IPS-NIHi11 (cell line): ENCODE results near the gene UNC119.
A peak's percentile ranks its signal among the peaks of the same experiment; 100 is the strongest.

Source experiments
- DNase-seq: peaks from one replicate; pipeline ENCODE4 v3.0.0; 2012; ENCODE audit warnings: mixed read lengths, low spot score

Gene UNC119

DNA sequence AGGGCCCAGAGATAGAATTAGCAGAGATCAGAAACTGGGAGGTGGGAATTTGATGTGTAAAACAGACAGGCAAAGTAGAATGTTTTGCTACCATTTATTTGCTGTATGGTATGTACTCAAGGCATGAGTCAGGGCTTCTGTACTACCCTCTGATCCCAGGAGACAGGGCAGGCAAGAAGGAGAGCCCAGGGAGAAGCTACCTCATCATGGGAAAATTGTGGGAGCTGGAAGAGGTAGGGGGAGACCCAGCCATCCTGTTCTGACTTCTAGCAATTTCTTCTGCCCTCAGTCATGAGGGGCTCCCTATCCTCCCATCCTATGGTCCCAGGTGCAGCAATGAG lies 20.6 kb upstream of the UNC119 start:
- DNase-seq: no peak

DNA sequence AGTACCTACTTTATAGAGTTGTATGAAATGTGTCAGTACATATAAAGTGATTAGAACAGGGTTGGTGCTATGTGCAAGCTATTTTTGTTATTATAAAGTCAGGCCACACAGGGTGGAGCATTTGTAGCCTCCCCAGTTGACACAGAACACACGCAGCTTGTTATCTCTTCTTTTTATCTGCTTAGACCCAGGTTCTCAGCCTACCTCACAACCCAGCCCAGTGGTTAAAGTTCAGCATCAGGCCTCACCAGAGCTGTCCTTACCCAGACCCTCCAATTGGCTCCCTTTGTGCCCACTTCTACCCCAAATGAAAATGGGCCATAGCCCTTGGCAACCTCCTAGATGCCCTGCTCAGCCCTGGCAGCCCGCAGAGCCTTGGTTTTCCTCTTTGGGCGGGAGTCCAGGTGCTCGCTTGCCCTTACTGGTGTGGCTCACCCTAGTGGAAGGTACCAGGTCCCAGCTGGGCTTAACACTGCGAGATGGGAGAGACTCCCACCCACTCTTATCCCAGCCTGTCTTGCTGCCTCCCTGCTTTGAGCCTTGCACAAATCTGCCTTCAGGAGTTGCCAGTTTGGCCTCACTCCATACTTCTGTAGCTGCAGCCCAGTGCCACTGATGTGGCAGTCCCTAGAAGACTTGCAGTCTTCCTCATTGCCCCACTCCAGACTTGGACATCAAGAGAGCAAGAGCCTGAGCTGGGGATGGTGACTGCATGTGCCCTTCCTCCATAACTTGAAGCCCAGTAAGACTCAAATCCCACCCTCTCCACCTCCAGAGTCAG lies 20.0 kb upstream of the UNC119 start:
- DNase-seq: no peak

- peak; percentile 98 for DNase-seq
Observed at GRCh38 chr17:28571361-28572122, 19.1 kb upstream of the UNC119 start, which contains the start of gene PIGS. Gene PIGS (minus strand): TSS chr17:28571524. CDS start chr17:28571496, 28 bp downstream.

DNA sequence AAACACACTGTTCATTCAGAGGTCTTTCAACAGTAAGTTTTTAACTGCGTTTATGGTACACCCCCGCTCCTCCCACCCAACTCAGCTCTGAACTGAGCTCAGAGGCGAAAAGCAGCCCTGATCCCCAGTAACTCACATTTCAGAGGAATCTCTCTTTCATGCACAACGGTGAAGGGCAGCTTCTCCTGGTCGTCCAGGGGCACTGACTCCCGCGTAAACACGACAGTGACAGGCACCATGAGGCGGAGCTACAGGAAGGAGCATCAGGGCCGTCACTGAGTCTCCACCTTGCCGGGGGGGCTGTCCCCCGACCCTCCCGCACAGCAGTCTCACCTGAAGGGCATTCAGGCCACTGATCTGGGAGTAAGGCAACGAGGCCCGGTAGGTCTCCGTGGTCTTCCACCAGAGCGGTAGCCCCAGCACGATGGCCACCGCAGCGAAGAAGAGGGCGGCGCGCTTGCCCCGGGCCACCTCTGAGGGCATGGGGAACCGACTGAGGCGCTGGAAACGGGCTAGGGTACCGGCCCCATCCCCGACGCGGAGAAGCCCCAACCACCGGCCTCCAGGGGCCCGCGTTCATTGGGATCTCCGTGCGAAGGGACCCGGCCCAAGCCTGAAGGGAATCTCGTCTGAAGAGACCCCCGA lies 18.4 kb upstream of the UNC119 start:
- peak; percentile 52 for DNase-seq

DNA sequence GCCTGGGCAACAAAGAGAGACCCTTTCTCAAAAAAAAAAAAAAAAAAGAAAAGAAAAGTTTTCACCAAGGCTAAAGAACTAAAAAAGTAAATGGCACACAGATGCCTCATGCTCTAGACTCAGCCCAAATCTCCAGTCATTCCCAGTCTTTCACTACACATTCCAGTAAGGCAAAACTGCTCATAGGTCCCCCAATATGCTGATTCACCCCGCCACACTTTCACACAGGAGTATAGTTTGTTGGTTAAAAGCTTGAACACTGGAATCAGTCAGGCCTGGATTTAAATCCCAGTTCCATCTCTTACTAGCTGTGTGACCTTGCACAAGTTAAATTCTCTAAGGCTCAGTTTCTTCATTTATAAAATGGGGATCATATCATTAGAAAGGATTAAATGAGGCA lies 17.0 kb upstream of the UNC119 start:
- no peak for DNase-seq

- no peak for DNase-seq
Observed at GRCh38 chr17:28567604-28568003, 15.2 kb upstream of the UNC119 start.

- DNase-seq: no peak
Observed at GRCh38 chr17:28563475-28563874, 11.1 kb upstream of the UNC119 start.

- DNase-seq: no peak
Observed at GRCh38 chr17:28555022-28555421, 2.6 kb upstream of the UNC119 start.

DNA sequence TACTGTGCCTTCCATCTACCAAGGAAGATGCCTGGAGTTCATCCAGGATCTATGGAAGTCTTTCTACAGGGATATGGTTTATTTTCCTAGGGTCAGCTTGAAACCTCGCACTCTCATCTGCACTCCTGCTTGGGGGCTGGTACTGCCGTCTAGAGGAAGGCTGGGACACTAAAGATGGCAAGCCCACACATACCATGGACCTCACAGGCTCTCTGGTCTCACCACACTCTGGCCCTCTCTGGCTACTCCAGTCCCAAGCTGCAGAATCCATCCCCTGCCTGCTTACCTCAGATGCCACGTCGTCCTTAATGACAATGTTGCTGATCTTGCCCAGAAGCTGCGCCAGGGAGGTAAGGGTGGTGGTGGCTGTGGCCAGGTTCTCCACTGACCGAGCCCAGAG lies 2.1 kb upstream of the UNC119 start:
- DNase-seq: no peak

DNA sequence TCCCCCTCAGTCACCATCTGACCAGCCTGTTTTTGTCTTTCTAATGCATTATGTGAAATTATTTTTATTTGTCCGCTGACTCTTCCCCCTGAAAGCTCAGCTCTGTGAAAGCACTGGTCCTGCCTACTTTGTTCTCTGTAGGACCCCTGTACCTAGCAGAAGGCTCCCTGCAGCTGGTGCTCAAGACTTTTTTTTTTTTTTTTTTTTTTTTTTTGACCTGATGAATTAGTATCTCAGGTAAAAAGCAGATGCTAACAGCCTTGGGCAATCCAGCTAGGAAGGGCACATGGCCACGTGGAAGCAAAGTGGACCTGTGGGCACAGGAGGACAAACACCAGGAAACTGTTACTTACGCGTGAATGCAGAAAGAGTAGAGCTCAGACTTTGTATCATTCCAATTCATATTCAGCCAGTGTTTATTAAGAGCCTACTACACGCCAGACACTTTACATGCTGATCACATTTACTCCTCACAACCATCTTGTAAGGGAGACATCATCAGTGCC lies 629 bp upstream of the UNC119 start:
- no peak for DNase-seq

- DNase-seq: no peak
Observed at GRCh38 chr17:28551421-28552175, 826 bp downstream of the UNC119 start.

DNA sequence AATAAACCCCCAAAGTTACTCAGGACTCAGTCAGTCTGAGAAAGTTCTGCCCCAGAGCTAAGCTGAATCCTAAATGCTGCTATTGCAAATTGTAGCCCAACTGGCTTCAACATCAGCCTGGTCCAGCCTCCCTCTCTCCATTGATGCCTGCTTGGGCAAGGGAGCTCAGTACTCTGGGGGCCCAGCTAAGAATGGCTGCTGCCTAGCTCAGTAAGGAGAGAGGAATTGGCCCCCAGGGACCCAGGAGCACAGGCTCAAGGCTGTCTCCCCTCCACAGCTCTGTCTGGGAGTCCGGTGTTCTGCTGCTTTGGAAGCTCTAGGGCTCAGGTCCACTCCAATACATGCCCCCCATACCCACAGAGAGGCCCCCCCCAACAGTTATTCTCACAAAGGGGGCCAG lies 1.6 kb downstream of the UNC119 start:
- no peak for DNase-seq

GRCh38 chr17:28549236-28550132 lies 2.9 kb downstream of the UNC119 start:
- peak; percentile 2 for DNase-seq

GRCh38 chr17:28548417-28549130 lies 3.9 kb downstream of the UNC119 start:
- DNase-seq: peak; percentile 3

DNA sequence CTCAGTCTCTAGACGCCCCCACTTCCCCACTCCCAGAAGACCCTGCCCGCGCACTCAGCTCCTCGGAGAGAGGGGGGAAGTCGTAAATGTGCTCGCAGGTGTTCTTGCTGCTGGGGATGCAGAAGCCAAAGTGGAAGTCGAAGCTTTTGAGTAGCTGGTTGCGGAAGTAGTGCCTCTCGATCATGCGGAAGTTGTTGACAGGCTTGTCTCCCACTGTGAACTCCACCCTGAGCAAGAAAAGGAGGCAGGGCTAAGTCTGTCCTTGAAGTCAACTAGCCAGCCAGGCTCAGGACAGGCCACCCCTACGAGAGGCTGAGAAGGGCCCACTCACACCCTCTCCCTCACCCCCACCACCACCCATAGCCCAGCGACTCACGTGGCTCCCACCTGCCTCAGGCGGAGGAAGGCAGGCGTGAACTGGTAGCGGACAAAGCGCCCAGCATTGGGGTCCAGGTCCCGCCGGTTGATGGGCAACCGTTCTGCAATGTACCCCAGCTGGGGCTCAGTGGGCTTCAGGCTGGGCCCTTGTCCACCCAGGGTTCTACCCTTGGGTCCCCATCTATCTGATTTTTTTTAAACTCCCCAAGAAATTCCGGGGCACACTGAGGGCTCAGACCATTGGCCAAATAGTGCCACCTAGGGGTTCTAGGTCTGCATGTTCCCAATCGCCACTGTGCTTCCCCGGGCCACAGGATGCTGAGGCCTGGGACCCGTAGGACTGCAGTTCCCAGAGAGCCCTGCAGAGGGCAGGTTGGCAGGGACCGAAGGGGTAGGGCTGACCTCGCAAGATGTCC lies 4.6 kb downstream of the UNC119 start:
- peak; percentile 91 for DNase-seq

DNA sequence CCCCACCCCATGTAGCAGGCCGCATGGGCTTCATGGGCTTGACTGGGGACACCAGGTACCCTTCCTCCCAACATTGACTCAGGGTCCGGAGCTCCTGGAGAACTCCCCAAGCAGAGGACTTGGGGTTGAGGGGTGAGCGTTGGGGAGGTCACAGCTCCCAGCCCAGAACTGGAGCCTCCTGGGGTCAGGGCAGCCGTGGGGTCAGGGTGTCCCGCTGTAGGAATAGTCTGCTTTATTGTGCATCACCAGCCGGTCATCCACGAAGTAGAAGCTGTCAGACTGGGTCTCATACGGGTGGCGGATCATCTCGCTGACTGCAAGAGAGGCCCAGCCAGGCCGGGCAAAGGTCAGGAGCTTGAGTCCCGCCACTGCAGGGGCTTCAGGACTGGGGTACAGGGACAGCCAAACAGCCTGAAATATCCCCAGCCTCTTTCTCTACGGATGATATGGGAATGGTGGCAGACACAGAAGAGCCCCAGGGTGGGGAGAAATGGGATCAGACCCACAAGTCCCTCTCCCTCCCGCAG lies 5.3 kb downstream of the UNC119 start:
- peak; percentile 1 for DNase-seq

GRCh38 chr17:28545787-28546415 lies 6.5 kb downstream of the UNC119 start:
- no peak for DNase-seq

DNA sequence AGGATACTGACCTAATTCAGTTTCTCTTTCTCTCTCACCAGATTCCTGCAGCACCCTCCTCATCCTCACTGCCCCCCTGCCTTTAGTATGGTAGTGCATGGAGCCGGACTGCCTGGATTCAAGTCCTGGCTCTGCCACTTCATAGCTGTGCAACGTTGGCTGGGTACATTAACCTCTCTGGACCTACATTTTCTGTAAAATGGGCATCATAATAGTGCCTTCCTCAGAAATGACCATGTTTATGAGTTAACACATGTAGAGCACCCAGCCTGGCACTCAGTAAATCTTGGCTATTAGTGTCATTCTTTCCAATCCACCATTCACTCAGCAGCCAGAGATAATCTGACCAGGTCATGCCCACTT lies 7.3 kb downstream of the UNC119 start:
- DNase-seq: no peak
